ENCODE data around the gene CCL16.

CCL16 gene

GRCh38 chr17:35934760-35935159 is 46.5 kb downstream of the CCL16 start:
- DNase-seq (ENCODE audit: low spot score) = no peak

GRCh38 chr17:35932586-35932985 is 48.7 kb downstream of the CCL16 start:
- DNase-seq (ENCODE audit: low spot score) = no peak

- DNase-seq (ENCODE audit: low spot score) = no peak
These were observed 49.4 kb downstream of the CCL16 start for GRCh38 chr17:35931794-35932425.

GRCh38 chr17:35930211-35931065 is 50.9 kb downstream of the CCL16 start, which contains the start of gene RDM1:
Gene RDM1, minus strand, starts transcription at chr17:35930773. Its CDS starts 46 bp downstream, at chr17:35930727.
- peak; percentile 78 for DNase-seq (ENCODE audit: low spot score)

GRCh38 chr17:35927714-35928113 is 53.6 kb downstream of the CCL16 start:
- no peak for DNase-seq (ENCODE audit: low spot score)
